ENCODE data around the gene FDXACB1. TPM values are rescaled to one million over a fixed set of nuclear protein-coding genes. Genes with fewer than 3 reads are reported as not detected.
A peak's percentile ranks its signal among the peaks of the same experiment; 100 is the strongest.

Gene FDXACB1
- total and polyA plus RNA-seq, 3 donors from 2014 or later = 7.2 to 7.8 (median 7.4) TPM

DNA sequence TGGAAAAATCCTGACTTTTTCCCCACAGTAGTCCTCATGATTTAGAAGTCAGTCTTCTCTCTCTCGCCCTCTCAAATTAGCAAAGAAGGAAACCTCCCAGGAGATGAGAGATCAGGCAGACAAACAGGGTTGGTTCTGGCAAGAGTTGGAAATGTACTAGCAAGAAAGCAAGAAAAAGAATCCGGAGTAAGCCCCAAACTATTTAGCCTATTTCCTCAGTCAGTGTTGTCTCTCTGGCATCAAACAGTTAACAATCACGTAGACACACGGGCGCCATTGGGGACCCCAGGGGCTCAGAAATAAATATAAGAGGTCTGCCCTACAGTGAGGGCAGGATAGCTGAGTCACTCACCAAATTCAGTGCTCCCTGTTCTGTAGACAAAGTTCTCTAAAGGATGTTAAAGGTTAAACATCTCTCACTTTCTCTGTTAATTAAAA, 44.4 kb upstream of the FDXACB1 start:
- Histone ChIP-seq H3K36me3 (ENCODE audit: low read depth, missing control alignments) (no peaks in the 10 kb centered on the region), H3K9me3 (no peaks in the 10 kb centered on the region), H3K27me3 (no peaks in the 10 kb centered on the region), H3K4me1 (peaks cover 13% of the 10 kb centered on the region), H3K27ac (peak overlapping the region; percentile 22 to 81), H3K4me3 (no peak overlapping the region)
- DNase-seq = peak; percentile 11
- WGBS, 2 donors = 36 to 46% methylated on average over 5 of the region's 5 CpGs
- intact Hi-C loops (cut with DNase I; ENCODE audit: low total_unique reads) = no loop called here
- TF ChIP-seq, protein P1, sequence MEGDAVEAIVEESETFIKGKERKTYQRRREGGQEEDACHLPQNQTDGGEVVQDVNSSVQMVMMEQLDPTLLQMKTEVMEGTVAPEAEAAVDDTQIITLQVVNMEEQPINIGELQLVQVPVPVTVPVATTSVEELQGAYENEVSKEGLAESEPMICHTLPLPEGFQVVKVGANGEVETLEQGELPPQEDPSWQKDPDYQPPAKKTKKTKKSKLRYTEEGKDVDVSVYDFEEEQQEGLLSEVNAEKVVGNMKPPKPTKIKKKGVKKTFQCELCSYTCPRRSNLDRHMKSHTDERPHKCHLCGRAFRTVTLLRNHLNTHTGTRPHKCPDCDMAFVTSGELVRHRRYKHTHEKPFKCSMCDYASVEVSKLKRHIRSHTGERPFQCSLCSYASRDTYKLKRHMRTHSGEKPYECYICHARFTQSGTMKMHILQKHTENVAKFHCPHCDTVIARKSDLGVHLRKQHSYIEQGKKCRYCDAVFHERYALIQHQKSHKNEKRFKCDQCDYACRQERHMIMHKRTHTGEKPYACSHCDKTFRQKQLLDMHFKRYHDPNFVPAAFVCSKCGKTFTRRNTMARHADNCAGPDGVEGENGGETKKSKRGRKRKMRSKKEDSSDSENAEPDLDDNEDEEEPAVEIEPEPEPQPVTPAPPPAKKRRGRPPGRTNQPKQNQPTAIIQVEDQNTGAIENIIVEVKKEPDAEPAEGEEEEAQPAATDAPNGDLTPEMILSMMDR (IDR thresholded peaks at IDR 0.05) = no peak
- TF ChIP-seq POLR2A (IDR thresholded peaks at IDR 0.05) = no peak

DNA sequence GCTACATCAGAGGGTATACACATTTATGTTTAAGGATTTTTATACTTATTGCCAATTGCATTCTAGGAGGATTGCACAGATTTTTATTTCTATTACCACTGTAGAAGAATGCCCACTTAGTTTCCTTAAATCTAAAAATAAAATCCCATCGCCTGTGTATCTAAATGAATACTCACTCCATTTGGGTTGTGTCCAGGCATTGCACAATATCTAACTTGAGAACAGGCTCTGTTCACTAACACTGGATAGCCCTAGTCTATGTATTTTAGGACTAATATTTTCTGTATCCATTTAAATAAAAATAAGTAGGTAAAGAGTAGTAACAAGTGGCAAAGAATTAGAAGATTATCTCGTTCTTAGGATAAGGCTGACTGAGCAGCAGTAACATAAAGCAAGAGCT, 43.8 kb upstream of the FDXACB1 start:
- intact Hi-C loops (cut with DNase I; ENCODE audit: low total_unique reads) = no loop called here
- TF ChIP-seq, protein P1 (IDR thresholded peaks at IDR 0.05) = no peak
- no peak for TF ChIP-seq POLR2A (IDR thresholded peaks at IDR 0.05)
- 25 to 29% methylated on average over 2 of the region's 2 CpGs for WGBS, 2 donors
- DNase-seq = peak; percentile 80
- H3K36me3 ChIP-seq (ENCODE audit: low read depth, missing control alignments) = no peaks in the 10 kb centered on the region
- peaks cover 13% of the 10 kb centered on the region for H3K4me1 ChIP-seq
- peak overlapping the region; percentile 22 to 81 for H3K27ac ChIP-seq
- H3K9me3 ChIP-seq = no peaks in the 10 kb centered on the region
- H3K4me3 ChIP-seq = no peak overlapping the region
- no peaks in the 10 kb centered on the region for H3K27me3 ChIP-seq

DNA sequence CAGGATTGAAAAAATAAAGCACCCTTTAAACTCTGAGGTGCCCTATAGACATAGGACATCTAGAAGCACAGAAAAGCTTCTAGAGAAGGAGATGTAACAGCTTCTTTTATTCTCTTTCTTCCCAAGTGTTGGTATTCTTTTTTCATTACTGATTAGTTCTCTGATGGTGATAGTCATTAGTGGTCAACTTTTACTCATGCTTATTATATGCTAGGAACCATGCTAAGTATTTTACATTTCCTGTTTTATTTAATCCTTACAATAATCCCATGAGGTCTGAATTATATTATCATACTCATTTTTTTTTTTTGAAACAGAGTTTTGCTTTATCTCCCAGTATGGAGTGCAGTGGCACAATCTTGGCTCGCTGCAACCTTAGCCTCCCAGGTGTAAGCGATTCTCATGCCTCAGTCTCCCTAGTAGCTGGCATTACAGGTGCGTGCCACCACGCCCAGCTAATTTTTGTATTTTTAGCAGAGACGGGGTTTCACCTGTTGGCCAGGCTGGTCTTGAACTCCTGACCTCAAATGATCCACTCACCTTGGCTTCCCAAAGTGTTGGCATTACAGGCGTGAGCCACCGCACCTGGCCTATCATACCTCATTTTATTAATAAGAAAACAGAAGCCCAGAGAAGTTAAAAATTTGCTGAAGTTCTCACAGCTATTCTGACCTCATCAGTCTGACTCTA, 42.7 kb upstream of the FDXACB1 start:
- H3K36me3 ChIP-seq (ENCODE audit: low read depth, missing control alignments) = no peaks in the 10 kb centered on the region
- no peak overlapping the region for H3K27ac ChIP-seq
- DNase-seq = no peak
- H3K4me3 ChIP-seq = no peak overlapping the region
- H3K9me3 ChIP-seq = no peaks in the 10 kb centered on the region
- 89 to 96% methylated on average over 7 of the region's 7 CpGs for WGBS, 2 donors
- no peaks in the 10 kb centered on the region for H3K27me3 ChIP-seq
- no peak for TF ChIP-seq POLR2A (IDR thresholded peaks at IDR 0.05)
- TF ChIP-seq, protein P1 (IDR thresholded peaks at IDR 0.05) = no peak
- intact Hi-C loops (cut with DNase I; ENCODE audit: low total_unique reads) = no loop called here
- H3K4me1 ChIP-seq = peaks cover 13% of the 10 kb centered on the region

DNA sequence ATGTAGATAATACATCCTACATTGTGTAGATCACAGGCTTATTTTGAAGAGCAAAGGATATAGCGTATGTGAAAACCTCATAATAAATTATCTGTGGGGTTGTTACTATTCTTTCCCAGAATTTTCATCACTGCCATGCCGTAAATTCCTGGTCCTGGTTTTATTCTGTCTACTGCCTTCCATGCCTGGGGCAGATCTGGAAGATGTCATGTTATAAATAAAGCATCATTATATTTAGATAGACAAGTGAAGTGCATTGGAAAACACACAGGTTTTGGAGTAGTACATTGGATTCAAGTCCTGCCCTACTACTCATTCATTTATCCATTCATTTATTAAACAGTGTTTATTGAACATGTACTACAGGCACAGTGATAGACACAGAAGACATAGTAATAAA, 41.9 kb upstream of the FDXACB1 start:
- Histone ChIP-seq H3K36me3 (ENCODE audit: low read depth, missing control alignments) (no peaks in the 10 kb centered on the region), H3K9me3 (no peaks in the 10 kb centered on the region), H3K27me3 (no peaks in the 10 kb centered on the region), H3K4me3 (no peak overlapping the region), H3K4me1 (peaks cover 13% of the 10 kb centered on the region), H3K27ac (no peak overlapping the region)
- 75 to 92% methylated on average over 2 of the region's 2 CpGs for WGBS, 2 donors
- intact Hi-C loops (cut with DNase I; ENCODE audit: low total_unique reads) = no loop called here
- no peak for DNase-seq
- TF ChIP-seq POLR2A (IDR thresholded peaks at IDR 0.05) = no peak
- TF ChIP-seq, protein P1 (IDR thresholded peaks at IDR 0.05) = no peak

Measured in testis (tissue), 3 donors.